AG04450 (cell line): ENCODE data around the gene LITAF. TPM values are rescaled to one million over a fixed set of nuclear protein-coding genes. Genes with fewer than 3 reads are reported as not detected.

Experiments
- CTCF ChIA-PET: fragments of 300-600, 350-600 bp; formaldehyde crosslinking; extraction: SDS; loops from one replicate; lab custom pipeline; 2022; ENCODE audit warnings: antibody characterized with exemption, inconsistent platforms; lab: Charles Lee
- POLR2A ChIA-PET: fragments of 350-600 bp; formaldehyde crosslinking; extraction: SDS; loops from one replicate; lab custom pipeline; 2021; ENCODE audit warnings: antibody characterized with exemption, inconsistent platforms; lab: Yijun Ruan, JAX
- DNase-seq: peaks from one replicate; pipeline ENCODE4 v3.0.0-alpha.2; 2011; ENCODE audit warnings: low read depth, low spot score
- H3K27ac ChIP-seq: one replicate; pipeline ENCODE4 v1.5.1; 2012; ENCODE audit warnings: low read depth, low read length, control low read depth
- H3K27me3 ChIP-seq: one replicate; pipeline ENCODE4 v1.6.0; 2012; ENCODE audit warnings: low read length; ENCODE audit not compliant: control insufficient read depth, insufficient read depth
- H3K4me3 ChIP-seq: 2 replicates; pipeline ENCODE4 v1.5.1; 2011; ENCODE audit warnings: mild to moderate bottlenecking, low read depth, low read length, control low read depth
- H3K9me3 ChIP-seq: 2 replicates; pipeline ENCODE4 v1.5.1; 2012; ENCODE audit warnings: low read length; ENCODE audit not compliant: control insufficient read depth, insufficient read depth
- CTCF ChIP-seq: IDR thresholded peaks from 2 replicates; pipeline ENCODE4 v1.5.1; 2011; ENCODE audit warnings: low read depth, low read length, control low read depth, inconsistent platforms
- polyA plus RNA-seq: library from polyadenylated mRNA; depleted of rRNA; stranded (reverse); fragments of >200 nt; gene quantifications from 2 replicates; pipeline ENCODE4 v1.2.3, GENCODE V29; 2011

LITAF gene
- polyA plus RNA-seq, 1 experiment: 190 TPM

GRCh38 chr16:11626657-11627291, 40.1 kb upstream of the LITAF start:
- Histone ChIP-seq H3K9me3 (no peaks in the 10 kb centered on the region; the same call in 1 of the 2 replicates), H3K27me3 (no peaks in the 10 kb centered on the region), H3K4me3 (no peak overlapping the region), H3K27ac (no peak overlapping the region)
- ChIA-PET CTCF (interaction anchor here (0.6 to 1.6 kb wide), 4 partner anchors 13 to 220 kb away, joined by 4 read pairs; no protein-coding TSS in a partner anchor), POLR2A (interaction anchor here (5.2 kb wide), 1 partner anchor 14 kb away, joined by 30 read pairs; no protein-coding TSS in a partner anchor)
- no peak for DNase-seq
- TF ChIP-seq CTCF: no peak

- Histone ChIP-seq H3K4me3 (no peak overlapping the region), H3K9me3 (peaks cover 1% of the 10 kb centered on the region; the same call in 1 of the 2 replicates), H3K27ac (no peak overlapping the region), H3K27me3 (no peaks in the 10 kb centered on the region)
- TF ChIP-seq CTCF: no peak
- CTCF ChIA-PET: interaction anchor here (0.6 to 1.6 kb wide), 3 partner anchors 14 to 219 kb away, joined by 4 read pairs; no protein-coding TSS in a partner anchor
- POLR2A ChIA-PET: no interaction called here
- no peak for DNase-seq
Observed at GRCh38 chr16:11625769-11626168, 39.0 kb upstream of the LITAF start.

- ChIA-PET CTCF (interaction anchor here (1.5 kb wide), 1 partner anchor 218 kb away, joined by 4 read pairs; no protein-coding TSS in a partner anchor), POLR2A (no interaction called here)
- H3K9me3 ChIP-seq: peaks cover 9% of the 10 kb centered on the region
- no peak for TF ChIP-seq CTCF
- no peak overlapping the region for H3K27ac ChIP-seq
- no peaks in the 10 kb centered on the region for H3K27me3 ChIP-seq
- DNase-seq: no peak
- no peak overlapping the region for H3K4me3 ChIP-seq
Observed at GRCh38 chr16:11624636-11625607, 38.2 kb upstream of the LITAF start.

- DNase-seq: no peak
- H3K9me3 ChIP-seq: peaks cover 9% of the 10 kb centered on the region
- no peaks in the 10 kb centered on the region for H3K27me3 ChIP-seq
- H3K4me3 ChIP-seq: no peak overlapping the region
- CTCF ChIA-PET: no interaction called here
- POLR2A ChIA-PET: no interaction called here
- no peak overlapping the region for H3K27ac ChIP-seq
- no peak for TF ChIP-seq CTCF
Observed at GRCh38 chr16:11624205-11624604, 37.5 kb upstream of the LITAF start.
